Mesenchymal stem cell (in vitro differentiated cells and primary cell): Measurements from ENCODE around the gene MSRB1.

Experiments
- DNase-seq: peaks from one replicate; pipeline ENCODE4 v3.0.0-alpha.2; 2013
- H2AFZ ChIP-seq: one replicate; pipeline ENCODE4 v1.6.1; 2013; ENCODE audit warnings: low read depth, mild to moderate bottlenecking, control low read depth, inconsistent platforms, low read length, moderate library complexity
- H2AK5ac ChIP-seq: 2 replicates; pipeline ENCODE4 v1.6.1; 2013; ENCODE audit warnings: low read length, moderate library complexity, mild to moderate bottlenecking, inconsistent platforms; ENCODE audit not compliant: severe bottlenecking
- H2BK120ac ChIP-seq: one replicate; pipeline ENCODE4 v1.6.1; 2013; ENCODE audit warnings: low read depth, mild to moderate bottlenecking, inconsistent platforms, low read length, moderate library complexity
- H2BK12ac ChIP-seq, 2 experiments: one replicate each; pipeline ENCODE4 v1.6.1; 2013; ENCODE audit warnings: inconsistent platforms in 2 of 2, low read length in 2 of 2, mild to moderate bottlenecking in 2 of 2, moderate library complexity in 2 of 2, control low read depth in 1 of 2
- H2BK15ac ChIP-seq: one replicate; pipeline ENCODE4 v1.6.1; 2013; ENCODE audit warnings: mild to moderate bottlenecking, low read depth, inconsistent platforms; ENCODE audit not compliant: poor library complexity, severe bottlenecking
- H2BK5ac ChIP-seq: 2 replicates; pipeline ENCODE4 v1.6.1; 2013; ENCODE audit warnings: low read depth, mild to moderate bottlenecking, low read length, control low read depth, inconsistent platforms; ENCODE audit not compliant: poor library complexity, severe bottlenecking
- H3K14ac ChIP-seq, 2 experiments: one replicate each; pipeline ENCODE4 v1.6.1; 2013; ENCODE audit warnings: inconsistent platforms in 2 of 2, low read length in 2 of 2, control low read depth in 1 of 2, mild to moderate bottlenecking in 1 of 2, moderate library complexity in 1 of 2
- H3K18ac ChIP-seq, 2 experiments: one replicate each; pipeline ENCODE4 v1.6.1; 2013; ENCODE audit warnings: inconsistent platforms in 2 of 2, low read length in 2 of 2, control low read depth in 1 of 2, low read depth in 1 of 2, mild to moderate bottlenecking in 1 of 2
- H3K23ac ChIP-seq, 2 experiments: one replicate each; pipeline ENCODE4 v1.6.1; 2013; ENCODE audit warnings: inconsistent platforms in 2 of 2, low read length in 2 of 2, mild to moderate bottlenecking in 2 of 2, moderate library complexity in 2 of 2, control low read depth in 1 of 2
- H3K27ac ChIP-seq: 2 replicates; pipeline ENCODE4 v1.5.1; 2013; ENCODE audit warnings: mild to moderate bottlenecking, moderate library complexity, low read length, control low read depth, inconsistent platforms; ENCODE audit not compliant: poor library complexity, severe bottlenecking
- H3K27me3 ChIP-seq, 2 experiments: 2 replicates each; pipeline versions ENCODE4 v1.6.1 to v1.7.0; 2013; ENCODE audit warnings: low read length in 2 of 2, mild to moderate bottlenecking in 2 of 2, moderate library complexity in 2 of 2, control low read depth in 1 of 2, inconsistent platforms in 1 of 2; ENCODE audit not compliant: control insufficient read depth in 1 of 2, insufficient read depth in 1 of 2
- H3K36me3 ChIP-seq, 2 experiments: 2 replicates each; pipeline versions ENCODE4 v1.6.1 to v1.7.0; 2013; ENCODE audit warnings: low read length in 2 of 2, control low read depth in 1 of 2, inconsistent platforms in 1 of 2, low read depth in 1 of 2, mild to moderate bottlenecking in 1 of 2; ENCODE audit not compliant: insufficient read depth in 2 of 2, control insufficient read depth in 1 of 2
- H3K4ac ChIP-seq, 2 experiments: one replicate each; pipeline ENCODE4 v1.6.1; 2013; ENCODE audit warnings: inconsistent platforms in 2 of 2, low read length in 2 of 2, mild to moderate bottlenecking in 2 of 2, moderate library complexity in 2 of 2, control low read depth in 1 of 2, low read depth in 1 of 2
- H3K4me1 ChIP-seq: 2 replicates; pipeline ENCODE4 v1.6.1; 2013; ENCODE audit warnings: low read depth, low read length, control low read depth; ENCODE audit not compliant: control insufficient read depth, insufficient read depth
- H3K4me2 ChIP-seq: 2 replicates; pipeline ENCODE4 v1.6.1; 2013; ENCODE audit warnings: low read length, mild to moderate bottlenecking, inconsistent platforms; ENCODE audit not compliant: poor library complexity, severe bottlenecking
- H3K4me3 ChIP-seq, 2 experiments: 2 replicates each; pipeline versions ENCODE4 v1.5.1 to v1.7.0; 2013; ENCODE audit warnings: low read length in 2 of 2, mild to moderate bottlenecking in 2 of 2, control low read depth in 1 of 2, low read depth in 1 of 2; ENCODE audit not compliant: insufficient read depth in 1 of 2
- H3K79me1 ChIP-seq: replicated peaks from 2 replicates; pipeline ENCODE4 v1.6.1; 2013; ENCODE audit warnings: mild to moderate bottlenecking, control low read depth, low read length, inconsistent platforms; ENCODE audit not compliant: poor library complexity, severe bottlenecking
- H3K9ac ChIP-seq: 2 replicates; pipeline ENCODE4 v1.7.0; 2013; ENCODE audit warnings: mild to moderate bottlenecking, low read length, moderate library complexity
- H3K9me3 ChIP-seq: 2 replicates; pipeline ENCODE4 v1.7.0; 2013; ENCODE audit warnings: mild to moderate bottlenecking, low read length; ENCODE audit not compliant: control insufficient read depth
- H4K8ac ChIP-seq: one replicate; pipeline ENCODE4 v1.6.1; 2013; ENCODE audit warnings: inconsistent platforms, mild to moderate bottlenecking, low read length, moderate library complexity
- H4K91ac ChIP-seq: one replicate; pipeline ENCODE4 v1.6.1; 2013; ENCODE audit warnings: mild to moderate bottlenecking, low read length, inconsistent platforms
- WGBS: methylation state at CpG from one replicate; pipeline ENCODE4 v1.1.7; 2013; ENCODE audit warnings: mixed read lengths; 5-methylcytosine and 5-hydroxymethylcytosine counted together

The MSRB1 gene

GRCh38 chr16:1987198-1987597, 44.2 kb upstream of the MSRB1 start:
- H3K79me1 ChIP-seq = peaks cover 20% of the 10 kb centered on the region
- H3K9ac ChIP-seq = no peak overlapping the region
- DNase-seq = no peak
- no peak overlapping the region for H3K4me2 ChIP-seq
- no peak overlapping the region for H4K8ac ChIP-seq
- H2BK15ac ChIP-seq = no peak overlapping the region
- H3K9me3 ChIP-seq = no peaks in the 10 kb centered on the region
- H3K27me3 ChIP-seq = peaks cover 36 to 39% of the 10 kb centered on the region in 2 experiments
- no peak overlapping the region for H3K18ac ChIP-seq
- no peak overlapping the region for H3K14ac ChIP-seq
- H2BK5ac ChIP-seq = no peak overlapping the region
- H2AFZ ChIP-seq = no peak overlapping the region
- no peak overlapping the region for H2BK12ac ChIP-seq
- H4K91ac ChIP-seq = no peak overlapping the region
- H3K4me3 ChIP-seq = no peak overlapping the region
- H3K27ac ChIP-seq = no peak overlapping the region
- 98% methylated on average over 10 of the region's 10 CpGs for WGBS
- no peak overlapping the region for H2BK120ac ChIP-seq
- no peak overlapping the region for H3K4ac ChIP-seq
- no peak overlapping the region for H3K23ac ChIP-seq
- peaks cover 40% of the 10 kb centered on the region for H3K4me1 ChIP-seq
- peaks cover 18 to 32% of the 10 kb centered on the region in 2 experiments for H3K36me3 ChIP-seq
- H2AK5ac ChIP-seq = no peak overlapping the region

GRCh38 chr16:1985466-1986150, 42.6 kb upstream of the MSRB1 start:
- no peak overlapping the region for H2BK12ac ChIP-seq
- H3K14ac ChIP-seq = peak overlapping the region in 1 of 2 experiments; percentile 22
- 93% methylated on average over 14 of the region's 14 CpGs for WGBS
- no peak overlapping the region for H4K8ac ChIP-seq
- H3K36me3 ChIP-seq = peaks cover 18 to 30% of the 10 kb centered on the region in 2 experiments
- peak overlapping the region; percentile 89 for H3K9ac ChIP-seq
- peak overlapping the region; percentile 97 for H3K4me2 ChIP-seq
- H2BK120ac ChIP-seq = no peak overlapping the region
- H3K18ac ChIP-seq = no peak overlapping the region
- H3K27ac ChIP-seq = no peak overlapping the region
- H3K79me1 ChIP-seq = peaks cover 20% of the 10 kb centered on the region
- no peak overlapping the region for H2BK5ac ChIP-seq
- H3K4ac ChIP-seq = no peak overlapping the region
- H3K4me1 ChIP-seq = peaks cover 36% of the 10 kb centered on the region
- H2AK5ac ChIP-seq = no peak overlapping the region
- peaks cover 41 to 42% of the 10 kb centered on the region in 2 experiments for H3K27me3 ChIP-seq
- no peak overlapping the region for H2AFZ ChIP-seq
- H3K9me3 ChIP-seq = no peaks in the 10 kb centered on the region
- H3K4me3 ChIP-seq = peak overlapping the region in 1 of 2 experiments; percentile 88
- H3K23ac ChIP-seq = no peak overlapping the region
- H2BK15ac ChIP-seq = no peak overlapping the region
- no peak overlapping the region for H4K91ac ChIP-seq
- no peak for DNase-seq

GRCh38 chr16:1984347-1985225, 41.6 kb upstream of the MSRB1 start:
- Histone ChIP-seq H3K27me3 (peaks cover 45 to 47% of the 10 kb centered on the region in 2 experiments), H3K36me3 (peaks cover 18 to 37% of the 10 kb centered on the region in 2 experiments), H4K91ac (no peak overlapping the region), H2BK12ac (peak overlapping the region in 1 of 2 experiments; percentile 26), H3K18ac (peak overlapping the region; percentile 75 to 87), H2BK120ac (peak overlapping the region; percentile 74), H2BK5ac (no peak overlapping the region), H3K9ac (peak overlapping the region; percentile 89), H3K4ac (peak overlapping the region; percentile 54 to 58), H3K79me1 (peaks cover 20% of the 10 kb centered on the region), H2AK5ac (no peak overlapping the region), H3K9me3 (no peaks in the 10 kb centered on the region), H3K4me3 (peak overlapping the region; percentile 81 to 88), H3K23ac (peak overlapping the region in 1 of 2 experiments; percentile 84), H2BK15ac (no peak overlapping the region), H3K4me1 (peaks cover 33% of the 10 kb centered on the region), H2AFZ (peak overlapping the region; percentile 84), H4K8ac (peak overlapping the region; percentile 96), H3K27ac (no peak overlapping the region), H3K4me2 (peak overlapping the region; percentile 97), H3K14ac (peak overlapping the region in 1 of 2 experiments; percentile 91)
- no peak for DNase-seq
- WGBS = 12% methylated on average over 46 of the region's 58 CpGs
